Measurements from ENCODE around the gene ARID3B. TPM values are rescaled to one million over a fixed set of nuclear protein-coding genes. Genes with fewer than 3 reads are reported as not detected.

The ARID3B gene
- total RNA-seq, 5 donors from 2014 or later (not counting 1 experiment from before 2014, with no cell fraction given): 36.2 to 48.7 (median 42.9) TPM

DNA sequence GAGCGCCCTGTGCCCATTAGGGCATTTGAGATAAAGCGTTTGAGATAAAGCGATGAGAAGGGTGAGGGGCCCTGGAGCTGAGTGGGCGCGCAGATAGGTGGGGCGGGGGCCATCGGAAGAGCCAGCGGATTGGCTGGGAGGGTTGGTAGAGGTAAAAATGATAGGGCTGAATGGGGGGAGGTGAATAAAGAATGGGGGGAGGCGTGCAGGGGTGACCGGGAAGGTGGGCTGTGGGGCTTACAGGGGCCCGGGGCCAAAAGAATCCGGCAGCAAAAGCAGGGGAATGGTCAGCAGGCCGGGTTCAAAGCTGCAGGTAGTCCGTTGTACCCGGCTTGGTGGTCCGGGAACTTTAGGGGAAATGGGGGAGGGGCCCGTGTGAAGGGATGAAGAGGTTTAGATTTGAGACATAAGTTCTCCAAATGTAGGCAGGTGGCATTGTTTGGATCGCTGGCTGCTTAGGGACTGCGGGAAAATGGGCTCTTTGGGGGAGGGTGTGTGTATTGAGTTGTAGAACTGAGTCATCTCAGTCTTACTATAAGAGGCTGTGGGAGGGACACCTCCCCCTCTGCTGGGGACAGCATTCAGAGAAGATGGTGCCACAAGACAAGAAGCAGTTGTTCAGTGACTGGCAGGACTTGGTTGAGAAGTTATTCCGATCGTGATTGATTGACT is 610 bp downstream of the ARID3B start:
- H3K27ac Mint-ChIP-seq: peak overlapping the region; percentile 86 to 90
- Histone ChIP-seq H3K9me3 (no peaks in the 10 kb centered on the region), H3K27me3 (replicated peaks in 1 of 2; ENCODE audit: control insufficient read depth in 2 of 2, extremely low read depth in 1 of 2, insufficient read depth in 2 of 2, low read length in 1 of 2) (no peaks in the 10 kb centered on the region), H3K27ac (ENCODE audit: low read length) (peak overlapping the region; percentile 75), H3K36me3 (ENCODE audit: control insufficient read depth in 2 of 2, extremely low read depth in 1 of 2, insufficient read depth in 1 of 2, low read length in 1 of 2) (peaks cover 0 to 4% of the 10 kb centered on the region in 2 donors), H3K4me3 (ENCODE audit: control insufficient read depth in 1 of 2, extremely low read depth in 1 of 2, low read length in 1 of 2) (peak overlapping the region; percentile 75 to 96), H3K4me1 (ENCODE audit: control insufficient read depth in 1 of 2, extremely low read depth in 1 of 2, insufficient read depth in 2 of 2, low read length in 2 of 2) (peaks cover 36 to 39% of the 10 kb centered on the region in 2 experiments)
- DNase-seq (peak in 34 of 35 experiments; percentile 27 to 72 (median 56)), ATAC-seq (replicated peaks in 1 of 4) (peak; percentile 27 to 43 (median 40))
- ChIA-PET CTCF (interaction anchor here (0.5 to 1.2 kb wide), 6 partner anchors 13 to 239 kb away, joined by 3 to 4 read pairs (median 3); no protein-coding TSS in a partner anchor), POLR2A (interaction anchor here (0.5 to 0.6 kb wide), 4 partner anchors 72 to 858 kb away, joined by 3 to 6 read pairs (median 4); no protein-coding TSS in a partner anchor)
- peak overlapping the region; percentile 85 to 95 (median 92) for H3K4me3 Mint-ChIP-seq
- no peaks in the 10 kb centered on the region for H3K27me3 Mint-ChIP-seq
- 0% methylated on average over 18 of the region's 21 CpGs for WGBS (ENCODE audit: insufficient coverage)
- H3K4me1 Mint-ChIP-seq: peaks cover 59 to 69% (median 60%) of the 10 kb centered on the region in 3 donors
- no peaks in the 10 kb centered on the region for H3K9me3 Mint-ChIP-seq
- H3K36me3 Mint-ChIP-seq: no peaks in the 10 kb centered on the region

DNA sequence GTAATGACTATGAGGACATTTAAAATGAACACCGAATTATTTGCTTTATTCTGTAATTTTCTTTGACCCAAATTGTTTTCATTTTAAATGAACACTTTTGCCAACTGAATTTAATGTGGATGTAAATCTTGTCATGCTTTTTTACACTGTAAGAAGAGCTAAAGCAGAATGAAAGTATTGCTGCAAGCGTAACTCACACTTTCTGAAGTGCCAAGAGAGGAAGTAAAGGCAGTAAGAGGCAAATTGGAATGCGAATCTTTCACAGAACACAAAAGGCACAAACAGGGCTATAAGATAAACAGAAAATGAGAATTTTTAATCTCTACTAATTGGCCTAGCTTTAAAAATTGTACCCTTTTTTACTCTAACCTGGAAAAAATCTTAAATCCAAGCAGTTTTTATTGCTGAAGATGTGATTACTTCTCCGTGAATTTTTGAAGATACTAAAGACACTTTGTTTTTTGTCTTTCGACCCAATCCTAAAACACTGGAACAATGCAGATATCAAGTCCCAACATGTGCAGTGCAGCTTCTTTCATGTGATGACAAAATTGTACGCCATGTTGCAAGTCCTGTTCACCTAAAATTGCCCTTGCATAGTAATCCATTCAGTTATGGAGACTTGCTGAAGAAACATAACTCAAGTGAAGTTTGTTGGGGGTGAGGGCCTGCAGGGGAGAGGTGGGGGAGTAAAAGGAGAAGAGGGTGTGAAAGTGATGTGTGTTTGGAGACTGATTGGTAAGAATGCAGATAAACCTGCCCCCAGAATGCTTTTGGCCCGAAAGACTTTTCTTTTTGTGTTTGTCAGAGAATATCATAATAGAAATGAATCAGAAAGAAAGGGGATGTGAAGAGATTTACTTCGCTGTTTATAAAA is 1.4 kb downstream of the ARID3B start:
- Histone ChIP-seq H3K9me3 (no peaks in the 10 kb centered on the region), H3K27ac (ENCODE audit: low read length) (peak overlapping the region; percentile 75), H3K36me3 (ENCODE audit: control insufficient read depth in 2 of 2, extremely low read depth in 1 of 2, insufficient read depth in 1 of 2, low read length in 1 of 2) (peaks cover 0 to 7% of the 10 kb centered on the region in 2 donors), H3K4me3 (ENCODE audit: control insufficient read depth in 1 of 2, extremely low read depth in 1 of 2, low read length in 1 of 2) (peak overlapping the region; percentile 75 to 96), H3K27me3 (replicated peaks in 1 of 2; ENCODE audit: control insufficient read depth in 2 of 2, extremely low read depth in 1 of 2, insufficient read depth in 2 of 2, low read length in 1 of 2) (no peaks in the 10 kb centered on the region), H3K4me1 (ENCODE audit: control insufficient read depth in 1 of 2, extremely low read depth in 1 of 2, insufficient read depth in 2 of 2, low read length in 2 of 2) (peaks cover 38 to 45% of the 10 kb centered on the region in 2 experiments)
- ChIA-PET CTCF (interaction anchor here (0.5 to 0.6 kb wide), 2 partner anchors 8 to 86 kb away, joined by 3 to 5 read pairs; no protein-coding TSS in a partner anchor), POLR2A (interaction anchor here in 1 of 2 donors (0.6 kb wide), 1 partner anchor 71 kb away, joined by 3 read pairs; no protein-coding TSS in a partner anchor)
- DNase-seq (no peak), ATAC-seq (replicated peaks in 1 of 4) (no peak)
- H3K4me1 Mint-ChIP-seq: peaks cover 66 to 77% (median 66%) of the 10 kb centered on the region in 3 donors
- no peaks in the 10 kb centered on the region for H3K36me3 Mint-ChIP-seq
- H3K27ac Mint-ChIP-seq: peak overlapping the region; percentile 86 to 90
- no peaks in the 10 kb centered on the region for H3K27me3 Mint-ChIP-seq
- no peaks in the 10 kb centered on the region for H3K9me3 Mint-ChIP-seq
- peak overlapping the region; percentile 85 to 95 (median 92) for H3K4me3 Mint-ChIP-seq
- 85% methylated on average over 3 of the region's 8 CpGs for WGBS (ENCODE audit: insufficient coverage)

DNA sequence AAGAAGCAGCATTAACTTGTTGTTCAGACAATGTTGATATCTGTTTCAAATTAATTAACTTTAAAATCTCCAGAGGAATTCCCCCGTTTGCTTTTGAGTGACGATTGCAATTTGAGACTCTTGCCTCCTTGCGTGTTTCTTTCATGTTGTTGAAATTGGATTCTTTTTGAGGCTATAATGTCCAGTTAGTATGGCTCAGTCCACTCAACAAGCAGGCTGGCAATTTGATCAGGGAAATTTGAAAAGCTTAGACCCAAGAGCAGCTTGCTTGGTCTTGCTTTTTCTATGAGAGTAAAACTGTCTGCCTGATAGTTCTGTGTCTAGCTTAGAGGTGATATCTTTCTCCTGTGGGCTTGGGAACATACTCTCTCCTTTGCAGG is 2.0 kb downstream of the ARID3B start:
- Histone ChIP-seq H3K36me3 (ENCODE audit: control insufficient read depth in 2 of 2, extremely low read depth in 1 of 2, insufficient read depth in 1 of 2, low read length in 1 of 2) (peaks cover 0 to 13% of the 10 kb centered on the region in 2 donors), H3K27ac (ENCODE audit: low read length) (peak overlapping the region; percentile 14), H3K4me1 (ENCODE audit: control insufficient read depth in 1 of 2, extremely low read depth in 1 of 2, insufficient read depth in 2 of 2, low read length in 2 of 2) (peaks cover 43 to 48% of the 10 kb centered on the region in 2 experiments), H3K9me3 (no peaks in the 10 kb centered on the region), H3K27me3 (replicated peaks in 1 of 2; ENCODE audit: control insufficient read depth in 2 of 2, extremely low read depth in 1 of 2, insufficient read depth in 2 of 2, low read length in 1 of 2) (no peaks in the 10 kb centered on the region), H3K4me3 (ENCODE audit: control insufficient read depth in 1 of 2, extremely low read depth in 1 of 2, low read length in 1 of 2) (no peak overlapping the region)
- DNase-seq (no peak), ATAC-seq (replicated peaks in 1 of 4) (no peak)
- Mint-ChIP-seq H3K27ac (peak overlapping the region; percentile 71 to 87), H3K27me3 (no peaks in the 10 kb centered on the region), H3K9me3 (no peaks in the 10 kb centered on the region), H3K4me1 (peaks cover 72 to 83% (median 73%) of the 10 kb centered on the region in 3 donors), H3K4me3 (peak overlapping the region; percentile 60 to 95 (median 85)), H3K36me3 (peaks cover 4% of the 10 kb centered on the region)
- no CpG with 5 or more reads among the region's 3 CpGs for WGBS (ENCODE audit: insufficient coverage)
- POLR2A ChIA-PET: no interaction called here
- CTCF ChIA-PET: no interaction called here

- H3K27ac ChIP-seq (ENCODE audit: low read length): peak overlapping the region; percentile 14
- 17% methylated on average over 1 of the region's 3 CpGs for WGBS (ENCODE audit: insufficient coverage)
Measured at GRCh38 chr15:74543583-74543982, 2.6 kb downstream of the ARID3B start.

GRCh38 chr15:74545086-74545485 is 4.1 kb downstream of the ARID3B start:
- Histone ChIP-seq H3K27me3 (replicated peaks in 1 of 2; ENCODE audit: control insufficient read depth in 2 of 2, extremely low read depth in 1 of 2, insufficient read depth in 2 of 2, low read length in 1 of 2) (no peaks in the 10 kb centered on the region), H3K4me1 (ENCODE audit: control insufficient read depth in 1 of 2, extremely low read depth in 1 of 2, insufficient read depth in 2 of 2, low read length in 2 of 2) (peaks cover 41 to 53% of the 10 kb centered on the region in 2 experiments), H3K27ac (ENCODE audit: low read length) (no peak overlapping the region), H3K36me3 (ENCODE audit: control insufficient read depth in 2 of 2, extremely low read depth in 1 of 2, insufficient read depth in 1 of 2, low read length in 1 of 2) (peaks cover 0 to 29% of the 10 kb centered on the region in 2 donors), H3K4me3 (ENCODE audit: control insufficient read depth in 1 of 2, extremely low read depth in 1 of 2, low read length in 1 of 2) (no peak overlapping the region), H3K9me3 (no peaks in the 10 kb centered on the region)
- ChIA-PET POLR2A (no interaction called here), CTCF (interaction anchor here in 1 of 2 donors (0.7 kb wide), 2 partner anchors 30 to 947 kb away, joined by 3 read pairs; no protein-coding TSS in a partner anchor)
- H3K27ac Mint-ChIP-seq: peak overlapping the region in 1 of 2 donors; percentile 62
- H3K4me3 Mint-ChIP-seq: peak overlapping the region in 1 of 3 donors; percentile 70
- peaks cover 78 to 83% (median 81%) of the 10 kb centered on the region in 3 donors for H3K4me1 Mint-ChIP-seq
- DNase-seq (no peak), ATAC-seq (replicated peaks in 1 of 4) (no peak)
- H3K27me3 Mint-ChIP-seq: no peaks in the 10 kb centered on the region
- no peaks in the 10 kb centered on the region for H3K9me3 Mint-ChIP-seq
- peaks cover 14% of the 10 kb centered on the region for H3K36me3 Mint-ChIP-seq

More at GRCh38 chr15:74543583-74543982, 2.6 kb downstream of the ARID3B start:
- ChIA-PET CTCF (no interaction called here), POLR2A (no interaction called here)
- Histone ChIP-seq H3K27me3 (replicated peaks in 1 of 2; ENCODE audit: control insufficient read depth in 2 of 2, extremely low read depth in 1 of 2, insufficient read depth in 2 of 2, low read length in 1 of 2) (no peaks in the 10 kb centered on the region), H3K36me3 (ENCODE audit: control insufficient read depth in 2 of 2, extremely low read depth in 1 of 2, insufficient read depth in 1 of 2, low read length in 1 of 2) (peaks cover 0 to 17% of the 10 kb centered on the region in 2 donors), H3K4me1 (ENCODE audit: control insufficient read depth in 1 of 2, extremely low read depth in 1 of 2, insufficient read depth in 2 of 2, low read length in 2 of 2) (peaks cover 43 to 54% of the 10 kb centered on the region in 2 experiments), H3K4me3 (ENCODE audit: control insufficient read depth in 1 of 2, extremely low read depth in 1 of 2, low read length in 1 of 2) (no peak overlapping the region), H3K9me3 (no peaks in the 10 kb centered on the region)
- H3K27me3 Mint-ChIP-seq: no peaks in the 10 kb centered on the region
- H3K36me3 Mint-ChIP-seq: peaks cover 8% of the 10 kb centered on the region
- peak overlapping the region; percentile 60 to 95 (median 85) for H3K4me3 Mint-ChIP-seq
- peak in 3 of 4 experiments; percentile 11 to 16 (median 13) for ATAC-seq (replicated peaks in 1 of 4)
- peak in 7 of 35 experiments; percentile 4 to 63 (median 22) for DNase-seq
- H3K4me1 Mint-ChIP-seq: peaks cover 75 to 88% (median 78%) of the 10 kb centered on the region in 3 donors
- peak overlapping the region; percentile 71 to 87 for H3K27ac Mint-ChIP-seq
- no peaks in the 10 kb centered on the region for H3K9me3 Mint-ChIP-seq
